Keratinocyte (primary cell): Measurements from ENCODE around the gene PPME1.

ENCODE experiments used
- CTCF ChIP-seq, 3 experiments: IDR thresholded peaks in 1 of 3; conservative IDR thresholded peaks in 1 of 3; optimal IDR thresholded peaks in 1 of 3; 2 replicates in 2 of 3; 3 replicates in 1 of 3; pipeline versions ENCODE3 to v1.5.1; 2011; ENCODE audit warnings: low read length in 3 of 3, mild to moderate bottlenecking in 3 of 3, moderate library complexity in 2 of 3, control low read depth in 1 of 3, inconsistent platforms in 1 of 3; ENCODE audit not compliant: insufficient read depth in 2 of 3; ENCODE audit errors: extremely low read depth in 1 of 3
- EZH2 ChIP-seq: IDR thresholded peaks from one replicate; pipeline ENCODE4 v1.6.1; 2012; ENCODE audit warnings: inconsistent platforms, mild to moderate bottlenecking, low read length, moderate library complexity

- TF ChIP-seq CTCF (optimal IDR thresholded peaks at IDR 0.05 in 1 of 3, IDR thresholded peaks at IDR 0.05 in 1 of 3, conservative IDR thresholded peaks at IDR 0.05 in 1 of 3; ENCODE audit: extremely low read depth in 1 of 3, insufficient read depth in 2 of 3, low read length in 3 of 3) (no peak), EZH2 (no peak)
These were observed 64.0 kb downstream of the PPME1 start for GRCh38 chr11:74235121-74235520.
